KG1 (cell line): Measurements from ENCODE around the gene JAML.

ENCODE experiments used
- DNase-seq: peaks from one replicate; lab custom pipeline; 2025; lab: John Stamatoyannopoulos, UW

JAML gene

GRCh38 chr11:118239509-118240205 lies 14.8 kb upstream of the JAML start:
- no peak for DNase-seq

- DNase-seq: peak; percentile 45
Observed at GRCh38 chr11:118238929-118239328, 14.1 kb upstream of the JAML start.

- no peak for DNase-seq
Observed at GRCh38 chr11:118238421-118238820, 13.6 kb upstream of the JAML start.

- no peak for DNase-seq
Observed at GRCh38 chr11:118236170-118236569, 11.4 kb upstream of the JAML start.

GRCh38 chr11:118234833-118235232 lies 10.0 kb upstream of the JAML start:
- no peak for DNase-seq

- DNase-seq: no peak
Observed at GRCh38 chr11:118233850-118234249, 9.0 kb upstream of the JAML start.

- no peak for DNase-seq
Observed at GRCh38 chr11:118233377-118233776, 8.6 kb upstream of the JAML start.

- DNase-seq: no peak
Observed at GRCh38 chr11:118232659-118233058, 7.8 kb upstream of the JAML start.

- no peak for DNase-seq
Observed at GRCh38 chr11:118231461-118231860, 6.7 kb upstream of the JAML start.

- no peak for DNase-seq
Observed at GRCh38 chr11:118230088-118230487, 5.3 kb upstream of the JAML start.

GRCh38 chr11:118229274-118229847 lies 4.5 kb upstream of the JAML start:
- DNase-seq: no peak

GRCh38 chr11:118227865-118228785 lies 3.3 kb upstream of the JAML start:
- peak; percentile 59 for DNase-seq

- DNase-seq: no peak
Observed at GRCh38 chr11:118226781-118227180, 2.0 kb upstream of the JAML start.

- DNase-seq: no peak
Observed at GRCh38 chr11:118226296-118226695, 1.5 kb upstream of the JAML start.

- no peak for DNase-seq
Observed at GRCh38 chr11:118223992-118224391, 819 bp downstream of the JAML start.

- no peak for DNase-seq
Observed at GRCh38 chr11:118223570-118223969, 1.2 kb downstream of the JAML start.

GRCh38 chr11:118222437-118222836 lies 2.4 kb downstream of the JAML start:
- DNase-seq: no peak

- no peak for DNase-seq
Observed at GRCh38 chr11:118221419-118221818, 3.4 kb downstream of the JAML start.

GRCh38 chr11:118219732-118220131 lies 5.1 kb downstream of the JAML start:
- DNase-seq: no peak

GRCh38 chr11:118219244-118219643 lies 5.6 kb downstream of the JAML start:
- DNase-seq: no peak

- DNase-seq: no peak
Observed at GRCh38 chr11:118217575-118217974, 7.2 kb downstream of the JAML start.

- no peak for DNase-seq
Observed at GRCh38 chr11:118216621-118217481, 8.0 kb downstream of the JAML start.
